Kidney epithelial cell (primary cell): Measurements from ENCODE around the gene CORO2B. TPM values are rescaled to one million over a fixed set of nuclear protein-coding genes. Genes with fewer than 3 reads are reported as not detected.
"Not testable (repeated sequence)": the region's sequence is repeated elsewhere in the genome, so short reads cannot be mapped to it uniquely, and the experiment has no call there.

Experiments
- DNase-seq: peaks from one replicate; pipeline ENCODE4 v3.0.0-alpha.2; 2010; ENCODE audit warnings: low read depth
- H3K27me3 ChIP-seq: 2 replicates; pipeline ENCODE4 v1.6.0; 2011; ENCODE audit warnings: low read length; ENCODE audit not compliant: control insufficient read depth, insufficient read depth
- H3K36me3 ChIP-seq: 2 replicates; pipeline ENCODE4 v1.5.1; 2011; ENCODE audit warnings: low read length; ENCODE audit not compliant: control insufficient read depth, insufficient read depth
- H3K4me3 ChIP-seq: 2 replicates; pipeline ENCODE4 v1.5.1; 2011; ENCODE audit warnings: low read depth, mild to moderate bottlenecking, control low read depth, low read length
- CTCF ChIP-seq: IDR thresholded peaks from 2 replicates; pipeline ENCODE4 v1.5.1; 2011; ENCODE audit warnings: mild to moderate bottlenecking, moderate library complexity, low read length, control low read depth, inconsistent platforms; ENCODE audit not compliant: insufficient read depth, poor library complexity, severe bottlenecking
- total RNA-seq: library from RNA; depleted of rRNA; stranded (reverse); fragments of >200 nt; gene quantifications from 2 replicates; pipeline ENCODE4 v1.2.3, GENCODE V29; 2015

The CORO2B gene
- total RNA-seq, 1 donor from 2014 or later = 19.8 TPM

GRCh38 chr15:68751622-68752021, 172.8 kb downstream of the CORO2B start:
- Histone ChIP-seq H3K36me3 (no peaks in the 10 kb centered on the region), H3K27me3 (no peaks in the 10 kb centered on the region), H3K4me3 (no peak overlapping the region)
- no peak for TF ChIP-seq CTCF
- no peak for DNase-seq

- Histone ChIP-seq H3K27me3 (no peaks in the 10 kb centered on the region), H3K36me3 (no peaks in the 10 kb centered on the region), H3K4me3 (no peak overlapping the region)
- no peak for TF ChIP-seq CTCF
- no peak for DNase-seq
Observed at GRCh38 chr15:68755731-68756130, 176.9 kb downstream of the CORO2B start.

GRCh38 chr15:68759982-68760579, 181.3 kb downstream of the CORO2B start:
- not testable (repeated sequence) for H3K36me3 ChIP-seq, DNase-seq, H3K4me3 ChIP-seq, H3K27me3 ChIP-seq

GRCh38 chr15:68763063-68763462, 184.3 kb downstream of the CORO2B start:
- TF ChIP-seq CTCF = no peak
- no peaks in the 10 kb centered on the region for H3K36me3 ChIP-seq
- no peak for DNase-seq
- H3K27me3 ChIP-seq = no peaks in the 10 kb centered on the region
- no peak overlapping the region for H3K4me3 ChIP-seq

DNA sequence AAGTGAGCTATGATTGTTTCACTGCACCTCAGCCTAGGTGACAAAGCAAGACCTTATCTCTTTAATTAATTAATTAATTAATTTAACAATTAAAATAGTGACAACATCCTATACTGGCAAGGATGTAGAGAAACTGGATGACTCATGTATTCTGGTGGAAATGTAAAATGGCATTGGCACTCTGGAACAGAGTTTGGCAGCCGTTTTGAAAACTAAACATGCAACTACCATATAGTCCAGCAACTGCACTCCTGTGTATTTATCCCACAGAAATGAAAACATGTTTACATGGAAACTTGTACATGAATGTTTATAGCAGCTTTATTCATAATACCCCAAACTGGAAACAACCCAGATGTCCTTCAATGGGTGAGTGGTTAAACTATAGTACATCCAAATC, 185.3 kb downstream of the CORO2B start:
- Histone ChIP-seq H3K27me3 (no peaks in the 10 kb centered on the region), H3K36me3 (no peaks in the 10 kb centered on the region), H3K4me3 (no peak overlapping the region)
- DNase-seq = no peak
- no peak for TF ChIP-seq CTCF

DNA sequence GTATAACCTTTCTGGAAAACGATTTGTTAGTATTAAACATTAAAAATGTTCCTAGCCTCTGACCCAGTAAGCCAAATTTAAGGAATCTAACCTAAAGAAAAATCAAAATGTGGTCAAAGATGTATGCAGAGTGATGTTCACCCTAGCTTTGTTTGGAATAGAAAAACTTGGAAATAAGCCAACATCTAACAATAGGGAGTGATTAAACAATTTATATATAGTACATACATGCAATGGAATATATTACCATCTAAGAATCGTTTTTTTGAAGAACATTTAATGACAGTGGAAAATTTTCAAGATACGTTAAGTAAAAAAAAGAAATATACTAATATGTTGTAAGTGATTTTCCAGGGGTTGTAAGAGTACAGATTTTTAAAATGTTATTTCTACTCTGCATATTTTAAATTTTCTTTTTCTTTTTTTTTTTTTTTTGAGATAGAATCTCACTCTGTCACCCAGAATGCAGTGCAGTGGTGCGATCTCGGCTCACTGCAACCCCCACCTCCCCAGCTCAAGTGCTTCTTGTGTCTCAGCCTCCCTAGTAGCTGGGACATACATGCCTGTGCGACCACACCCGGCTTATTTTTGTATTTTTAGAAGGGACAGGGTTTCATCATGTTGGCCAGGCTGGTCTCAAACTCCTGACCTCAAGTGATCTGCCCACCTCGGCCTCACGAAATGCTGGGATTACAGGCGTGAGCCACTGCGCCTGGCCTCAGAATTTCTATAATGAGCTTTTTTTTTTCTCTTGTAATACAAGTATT, 187.0 kb downstream of the CORO2B start:
- TF ChIP-seq CTCF = no peak
- no peak for DNase-seq
- no peaks in the 10 kb centered on the region for H3K27me3 ChIP-seq
- H3K4me3 ChIP-seq = no peak overlapping the region
- H3K36me3 ChIP-seq = no peaks in the 10 kb centered on the region
